Measurements from ENCODE around the gene SRA1.

DNA sequence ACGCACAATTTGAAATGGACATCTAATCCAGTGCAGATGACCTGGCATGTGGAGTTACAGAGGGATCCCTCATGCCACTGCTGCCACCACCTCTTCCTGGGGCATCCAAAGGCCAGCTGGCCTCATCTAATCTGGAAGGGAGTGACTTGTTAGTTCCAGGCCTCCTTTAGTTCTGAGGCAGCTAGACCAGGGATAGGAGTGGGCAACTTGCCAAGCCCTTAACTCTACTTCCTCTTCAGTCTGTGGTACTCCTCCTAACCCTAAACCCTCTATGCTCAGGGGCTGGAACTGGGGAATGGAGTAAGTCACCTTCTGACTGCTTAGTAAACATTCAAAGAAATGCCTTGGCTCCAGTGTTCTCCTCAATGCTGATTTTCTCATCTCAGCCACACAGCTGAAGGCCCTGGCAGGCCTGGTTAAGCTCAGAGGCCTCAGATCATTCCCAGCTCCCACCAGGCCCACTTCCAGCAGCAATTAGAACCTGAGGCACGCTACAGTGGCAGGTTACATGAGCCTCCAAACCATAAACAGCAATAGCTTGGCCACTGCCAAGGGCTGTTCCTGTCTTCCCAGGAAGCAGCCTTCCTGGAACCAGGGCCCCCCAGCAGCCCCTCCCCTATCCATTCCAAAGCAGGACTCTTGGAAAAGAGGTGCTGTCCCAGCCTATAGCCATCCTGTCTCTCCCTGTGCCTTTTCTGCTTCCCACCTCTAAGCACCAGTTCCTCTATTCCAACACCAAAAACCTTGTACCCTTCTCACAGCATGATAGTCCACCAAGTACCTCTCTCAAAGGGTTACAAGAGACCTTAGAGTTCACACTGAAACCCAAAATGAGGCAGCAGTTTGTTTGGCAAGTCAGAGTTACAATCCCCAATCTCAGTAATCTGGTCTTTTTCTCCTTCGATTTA, 7.8 kb downstream of the SRA1 start:
- TF ChIP-seq TEAD1 (CRISPR knock-in tag; IDR thresholded peaks at IDR 0.05) (no peak), ZSCAN18 (CRISPR knock-in tag; IDR thresholded peaks at IDR 0.05) (no peak), E2F5 (CRISPR knock-in tag; IDR thresholded peaks at IDR 0.05) (no peak)
- TF ChIP-seq, protein P1, sequence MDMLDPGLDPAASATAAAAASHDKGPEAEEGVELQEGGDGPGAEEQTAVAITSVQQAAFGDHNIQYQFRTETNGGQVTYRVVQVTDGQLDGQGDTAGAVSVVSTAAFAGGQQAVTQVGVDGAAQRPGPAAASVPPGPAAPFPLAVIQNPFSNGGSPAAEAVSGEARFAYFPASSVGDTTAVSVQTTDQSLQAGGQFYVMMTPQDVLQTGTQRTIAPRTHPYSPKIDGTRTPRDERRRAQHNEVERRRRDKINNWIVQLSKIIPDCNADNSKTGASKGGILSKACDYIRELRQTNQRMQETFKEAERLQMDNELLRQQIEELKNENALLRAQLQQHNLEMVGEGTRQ (CRISPR knock-in tag; IDR thresholded peaks at IDR 0.05) = no peak
- TF ChIP-seq, protein P2, sequence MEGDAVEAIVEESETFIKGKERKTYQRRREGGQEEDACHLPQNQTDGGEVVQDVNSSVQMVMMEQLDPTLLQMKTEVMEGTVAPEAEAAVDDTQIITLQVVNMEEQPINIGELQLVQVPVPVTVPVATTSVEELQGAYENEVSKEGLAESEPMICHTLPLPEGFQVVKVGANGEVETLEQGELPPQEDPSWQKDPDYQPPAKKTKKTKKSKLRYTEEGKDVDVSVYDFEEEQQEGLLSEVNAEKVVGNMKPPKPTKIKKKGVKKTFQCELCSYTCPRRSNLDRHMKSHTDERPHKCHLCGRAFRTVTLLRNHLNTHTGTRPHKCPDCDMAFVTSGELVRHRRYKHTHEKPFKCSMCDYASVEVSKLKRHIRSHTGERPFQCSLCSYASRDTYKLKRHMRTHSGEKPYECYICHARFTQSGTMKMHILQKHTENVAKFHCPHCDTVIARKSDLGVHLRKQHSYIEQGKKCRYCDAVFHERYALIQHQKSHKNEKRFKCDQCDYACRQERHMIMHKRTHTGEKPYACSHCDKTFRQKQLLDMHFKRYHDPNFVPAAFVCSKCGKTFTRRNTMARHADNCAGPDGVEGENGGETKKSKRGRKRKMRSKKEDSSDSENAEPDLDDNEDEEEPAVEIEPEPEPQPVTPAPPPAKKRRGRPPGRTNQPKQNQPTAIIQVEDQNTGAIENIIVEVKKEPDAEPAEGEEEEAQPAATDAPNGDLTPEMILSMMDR (IDR thresholded peaks at IDR 0.05) = no peak
